Peyer's patch (tissue), 4 donors: ENCODE data around the gene RPL18. TPM values are rescaled to one million over a fixed set of nuclear protein-coding genes. Genes with fewer than 3 reads are reported as not detected.
A peak's percentile ranks its signal among the peaks of the same experiment; 100 is the strongest.
"Not testable (repeated sequence)": the region's sequence is repeated elsewhere in the genome, so short reads cannot be mapped to it uniquely, and the experiment has no call there.

Source experiments
- DNase-seq, 3 donors: peaks; one replicate each; pipeline ENCODE4 v3.0.0-alpha.2; 2017 to 2019
- H3K27ac ChIP-seq, 4 donors: fragments of 200-600 bp; sonication (generic); one replicate each; pipeline ENCODE4 v1.5.1; 2016 to 2019
- H3K27me3 ChIP-seq, 2 donors: fragments of 200-600 bp; sonication (generic); one replicate each; pipeline ENCODE4 v1.5.1; 2019
- H3K36me3 ChIP-seq, 3 donors: fragments of 200-600 bp; sonication (generic); one replicate each; pipeline ENCODE4 v1.5.1; 2016 to 2019
- H3K4me1 ChIP-seq, 4 donors: fragments of 200-600 bp; sonication (generic); one replicate each; pipeline ENCODE4 v1.5.1; 2016 to 2019
- H3K4me3 ChIP-seq, 4 donors: fragments of 200-600 bp; sonication (generic); 1 replicate in 3 of 4; 2 replicates in 1 of 4; pipeline ENCODE4 v1.5.1; 2016 to 2019; ENCODE audit warnings: mild to moderate bottlenecking in 1 of 4
- H3K9me3 ChIP-seq, 4 donors: fragments of 200-600 bp; sonication (generic); one replicate each; pipeline ENCODE4 v1.5.1; 2016 to 2019; ENCODE audit warnings: mild to moderate bottlenecking in 1 of 4
- CTCF ChIP-seq, 6 experiments: fragments of 450-650 bp in 4 of 6; fragments of 200-600 bp in 2 of 6; sonication (generic) in 1 of 6; IDR thresholded peaks; one replicate each; pipeline ENCODE4 v1.5.1; 2017 to 2019; ENCODE audit warnings: antibody characterized with exemption in 6 of 6, mild to moderate bottlenecking in 3 of 6, moderate library complexity in 1 of 6
- POLR2A ChIP-seq, 2 donors: fragments of 450-650 bp; IDR thresholded peaks; one replicate each; pipeline ENCODE4 v1.5.1; 2017; ENCODE audit warnings: antibody characterized with exemption in 2 of 2, mild to moderate bottlenecking in 2 of 2, moderate library complexity in 2 of 2
- total RNA-seq, 4 donors: library from RNA; depleted of rRNA; stranded (reverse); fragments of >200 nt; gene quantifications; one replicate each; pipeline ENCODE4 v1.1.0, GENCODE V29; 2016

RPL18 gene
- total RNA-seq, 4 donors from 2014 or later, result 1,077 to 1,595 (median 1,505) TPM

DNA sequence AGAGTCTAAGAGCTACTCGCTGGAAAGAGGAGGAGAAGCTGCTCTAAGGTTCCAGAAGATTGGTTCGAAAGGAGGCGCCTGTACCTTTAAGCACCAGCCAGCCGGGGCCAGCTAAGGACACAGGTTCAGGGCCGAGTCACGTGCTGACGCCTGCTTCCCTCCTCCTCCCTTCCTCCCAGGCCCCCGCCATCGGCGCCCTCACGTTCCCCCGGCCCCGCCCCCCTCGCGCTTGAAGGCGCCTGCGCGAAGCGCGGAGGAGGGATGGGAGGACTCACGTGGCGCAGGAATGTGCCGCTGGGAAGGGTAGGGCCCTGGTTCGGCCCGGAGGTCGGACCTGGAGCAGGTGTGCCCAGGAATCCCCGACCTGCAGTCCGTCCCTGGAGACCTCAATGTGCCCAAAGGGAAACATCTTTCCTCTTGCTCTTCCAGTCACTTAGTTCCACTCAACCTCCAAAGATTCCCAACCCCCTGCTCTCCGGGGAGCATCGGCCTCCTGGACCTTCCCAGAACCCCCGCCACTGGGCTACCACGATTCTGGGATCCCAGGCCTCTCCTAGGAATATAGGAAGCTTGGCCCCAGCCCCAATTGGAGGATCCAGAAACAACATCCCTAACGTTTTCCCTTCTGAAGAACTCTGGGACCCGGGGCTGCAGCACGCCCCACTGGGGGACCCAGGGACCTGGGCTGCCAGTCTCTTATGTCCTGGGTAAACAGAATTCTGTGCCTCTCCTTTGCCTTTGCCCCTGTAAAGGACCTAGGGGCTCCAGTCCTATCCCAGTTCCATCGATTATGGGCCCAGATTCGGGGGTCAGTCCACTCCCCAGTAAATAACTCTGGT, 15.7 kb upstream of the RPL18 start:
- Histone ChIP-seq H3K27me3 (no peaks in the 10 kb centered on the region), H3K27ac (peak overlapping the region; percentile 96 to 98 (median 96)), H3K36me3 (peaks cover 0 to 16% (median 0%) of the 10 kb centered on the region in 3 donors), H3K9me3 (no peaks in the 10 kb centered on the region), H3K4me3 (peak overlapping the region; percentile 26 to 91 (median 78)), H3K4me1 (peaks cover 6 to 66% (median 19%) of the 10 kb centered on the region in 4 donors)
- TF ChIP-seq CTCF (IDR thresholded peaks at IDR 0.05) (no peak), POLR2A (IDR thresholded peaks at IDR 0.05) (peak; percentile 72 to 87)
- peak; percentile 97 to 99 (median 98) for DNase-seq

DNA sequence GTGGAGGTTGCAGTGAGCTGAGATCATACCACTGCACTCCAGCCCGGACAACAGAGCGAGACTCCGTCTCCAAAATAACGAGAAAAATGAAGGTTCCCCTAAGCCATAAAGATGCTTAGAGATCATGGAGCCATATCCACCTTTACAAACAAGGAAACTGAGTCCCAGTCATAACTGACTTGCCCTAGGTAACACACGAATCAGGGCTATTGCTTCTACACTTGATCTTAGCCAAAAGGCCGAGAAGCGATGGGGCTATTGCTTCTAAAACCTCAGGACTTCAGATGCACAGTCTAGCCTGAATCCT, 15.0 kb upstream of the RPL18 start:
- Histone ChIP-seq H3K9me3 (no peaks in the 10 kb centered on the region), H3K36me3 (peaks cover 0 to 23% (median 0%) of the 10 kb centered on the region in 3 donors), H3K27ac (peak overlapping the region; percentile 96 to 98 (median 96)), H3K4me3 (peak overlapping the region in 3 of 4 donors; percentile 26 to 91 (median 39)), H3K4me1 (peaks cover 6 to 66% (median 19%) of the 10 kb centered on the region in 4 donors), H3K27me3 (no peaks in the 10 kb centered on the region)
- no peak for DNase-seq
- TF ChIP-seq CTCF (IDR thresholded peaks at IDR 0.05), result no peak
- TF ChIP-seq POLR2A (IDR thresholded peaks at IDR 0.05), result no peak

- peak in 2 of 3 donors; percentile 88 to 91 for DNase-seq
- Histone ChIP-seq H3K4me3 (peak overlapping the region in 2 of 4 donors; percentile 39 to 91), H3K27me3 (no peaks in the 10 kb centered on the region), H3K4me1 (peaks cover 6 to 66% (median 18%) of the 10 kb centered on the region in 4 donors), H3K9me3 (no peaks in the 10 kb centered on the region), H3K36me3 (peaks cover 0 to 26% (median 0%) of the 10 kb centered on the region in 3 donors), H3K27ac (peak overlapping the region; percentile 96 to 98 (median 96))
- TF ChIP-seq POLR2A (IDR thresholded peaks at IDR 0.05) (peak; percentile 38 to 86), CTCF (IDR thresholded peaks at IDR 0.05) (no peak)
Measured at GRCh38 chr19:48633148-48634035, 14.4 kb upstream of the RPL18 start.

DNA sequence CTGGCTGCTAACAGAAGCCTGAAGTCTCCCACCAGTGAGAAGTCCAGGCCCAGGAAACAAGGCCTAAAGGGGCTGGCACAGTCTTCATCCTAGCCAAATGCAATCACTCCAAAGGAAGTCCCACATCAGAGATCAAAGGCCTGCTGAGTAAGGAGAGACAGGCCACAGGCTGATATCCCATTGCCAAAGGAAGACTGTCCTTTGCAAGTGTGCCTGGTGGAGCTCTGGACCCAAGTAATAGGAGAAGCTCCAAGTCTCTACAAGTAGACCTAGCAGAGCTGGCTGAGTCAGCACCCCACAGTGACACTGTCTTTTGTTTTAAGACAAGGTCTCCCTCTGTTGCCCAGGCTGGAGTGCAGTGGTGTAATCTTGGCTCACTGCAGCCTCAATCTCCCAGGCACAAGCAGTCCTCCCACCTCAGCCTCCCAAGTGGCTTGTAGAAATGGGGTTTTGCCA, 13.7 kb upstream of the RPL18 start:
- peak overlapping the region in 3 of 4 donors; percentile 96 to 98 (median 96) for H3K27ac ChIP-seq
- peaks cover 6 to 72% (median 18%) of the 10 kb centered on the region in 4 donors for H3K4me1 ChIP-seq
- H3K36me3 ChIP-seq, result peaks cover 0 to 30% (median 0%) of the 10 kb centered on the region in 3 donors
- peak overlapping the region in 1 of 4 donors; percentile 22 for H3K4me3 ChIP-seq
- TF ChIP-seq CTCF (IDR thresholded peaks at IDR 0.05) (no peak), POLR2A (IDR thresholded peaks at IDR 0.05) (no peak)
- H3K27me3 ChIP-seq, result no peaks in the 10 kb centered on the region
- no peaks in the 10 kb centered on the region for H3K9me3 ChIP-seq
- peak in 1 of 3 donors; percentile 68 for DNase-seq

GRCh38 chr19:48632286-48632685, 13.3 kb upstream of the RPL18 start:
- H3K36me3 ChIP-seq, result peaks cover 0 to 30% (median 0%) of the 10 kb centered on the region in 3 donors
- DNase-seq, result not testable (repeated sequence)

More at GRCh38 chr19:48632286-48632685, 13.3 kb upstream of the RPL18 start:
- not testable (repeated sequence) for H3K27me3 ChIP-seq, H3K9me3 ChIP-seq, H3K4me3 ChIP-seq
- peaks cover 6 to 76% (median 18%) of the 10 kb centered on the region in 4 donors for H3K4me1 ChIP-seq
- peak overlapping the region in 3 of 4 donors; percentile 96 to 98 (median 96) for H3K27ac ChIP-seq
